Germinal center (tissue), 1 donor: Measurements from ENCODE around the gene PDGFRB.
"Not testable (repeated sequence)": the region's sequence is repeated elsewhere in the genome, so short reads cannot be mapped to it uniquely, and the experiment has no call there.

Experiments
- DNase-seq: peaks from one replicate; pipeline ENCODE4 v3.0.0; 2012; ENCODE audit warnings: mixed read lengths, low spot score

PDGFRB gene

DNA sequence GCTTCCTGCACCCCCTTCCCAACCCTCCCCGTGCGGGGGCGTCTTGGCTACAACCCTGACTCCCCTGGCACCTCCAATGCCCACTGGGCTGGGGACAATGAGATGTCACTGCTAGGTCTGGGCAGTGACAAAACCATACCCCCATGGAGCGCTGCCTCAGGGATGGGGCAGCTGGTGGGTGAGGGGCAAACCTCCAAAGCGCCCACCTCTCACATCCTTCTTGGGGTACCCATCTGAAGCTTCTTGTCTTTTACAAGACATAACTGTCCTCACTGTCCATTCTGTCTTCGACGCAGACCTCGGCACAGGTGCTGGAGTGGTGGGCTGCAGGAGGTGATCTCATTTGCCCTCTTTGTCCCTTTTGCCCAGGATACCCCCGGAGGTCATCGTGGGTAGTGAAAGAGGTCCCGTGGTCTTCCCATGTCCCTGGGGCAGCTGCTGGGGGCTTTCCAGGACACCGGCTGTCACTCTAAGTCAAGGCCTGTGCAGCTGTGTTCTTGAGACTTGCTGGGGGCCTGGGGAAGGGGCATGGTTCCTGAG, 41.5 kb downstream of the PDGFRB start:
- DNase-seq: no peak

DNA sequence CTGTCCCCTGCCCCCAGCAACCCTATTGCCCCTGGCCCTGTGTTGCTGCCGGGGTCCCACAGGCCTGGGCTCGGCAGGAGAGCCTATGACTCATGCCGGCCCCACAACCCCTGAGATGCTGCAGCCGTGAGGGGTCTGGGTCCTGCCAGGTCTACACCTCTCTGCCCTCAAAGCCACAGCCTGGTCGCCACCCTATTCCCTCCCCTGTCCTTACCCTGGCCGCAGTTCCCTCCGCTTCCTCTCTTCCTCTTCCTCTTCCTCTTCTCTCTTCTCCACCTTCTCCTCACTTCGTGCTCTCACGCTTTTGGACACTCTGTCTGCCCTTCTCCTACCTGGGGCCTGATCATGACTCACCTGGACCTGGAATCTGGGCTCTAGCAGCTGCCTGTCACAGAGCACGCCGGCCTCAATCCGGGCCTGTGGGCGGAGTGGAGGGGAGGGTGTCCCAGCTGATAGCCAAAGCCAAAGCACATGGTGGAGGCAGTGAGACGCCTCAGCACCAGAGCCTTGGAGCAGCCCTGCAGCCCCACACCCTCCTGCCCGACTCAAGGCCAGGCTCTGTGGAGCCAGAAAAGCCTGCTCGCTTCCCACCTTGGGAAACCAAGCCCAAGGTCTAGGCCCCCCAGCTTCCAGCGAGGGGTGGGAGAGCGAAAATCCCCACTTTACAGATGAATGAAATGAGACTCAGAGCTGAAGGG, 42.4 kb downstream of the PDGFRB start:
- DNase-seq: no peak

DNA sequence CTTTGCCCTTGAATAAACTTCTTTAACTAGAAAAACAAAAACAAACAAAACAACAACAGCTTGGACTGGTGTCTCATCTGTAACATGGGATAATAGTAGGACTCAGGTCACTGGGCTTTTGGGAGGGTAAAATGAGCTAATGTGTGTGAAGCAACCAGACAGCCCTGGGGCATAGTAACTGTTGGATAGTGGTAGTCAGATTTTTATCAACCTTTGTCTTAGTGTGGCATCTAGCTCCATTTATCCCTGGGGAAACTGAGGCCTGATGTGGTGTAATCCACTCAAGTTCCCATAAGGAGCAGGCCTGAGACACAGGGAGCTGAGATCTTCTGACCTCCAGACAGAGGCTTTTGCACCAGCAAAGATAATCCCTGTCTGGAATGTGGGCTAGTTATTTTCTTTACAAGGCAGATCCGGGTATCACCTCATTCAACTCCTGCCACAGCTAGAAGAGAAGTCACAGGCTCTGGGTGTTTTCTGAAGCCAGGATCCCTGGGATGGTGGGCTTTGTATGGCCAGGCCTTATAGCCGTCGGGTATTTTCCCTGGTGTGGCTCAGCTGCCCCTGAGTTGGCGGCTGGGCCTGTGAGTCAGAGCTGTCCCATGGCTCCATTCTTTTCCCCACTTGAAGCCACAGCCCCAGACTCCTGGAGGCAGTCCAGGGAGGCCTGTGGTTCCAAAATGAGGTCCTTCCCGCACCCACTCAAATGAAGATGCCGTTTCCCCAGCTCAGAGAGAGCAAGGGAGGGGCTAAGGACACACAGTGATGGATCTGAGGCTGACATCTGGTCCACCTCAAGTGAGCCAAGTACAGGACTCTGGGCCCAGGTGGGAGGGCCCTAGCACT, 43.2 kb downstream of the PDGFRB start:
- DNase-seq: no peak

DNA sequence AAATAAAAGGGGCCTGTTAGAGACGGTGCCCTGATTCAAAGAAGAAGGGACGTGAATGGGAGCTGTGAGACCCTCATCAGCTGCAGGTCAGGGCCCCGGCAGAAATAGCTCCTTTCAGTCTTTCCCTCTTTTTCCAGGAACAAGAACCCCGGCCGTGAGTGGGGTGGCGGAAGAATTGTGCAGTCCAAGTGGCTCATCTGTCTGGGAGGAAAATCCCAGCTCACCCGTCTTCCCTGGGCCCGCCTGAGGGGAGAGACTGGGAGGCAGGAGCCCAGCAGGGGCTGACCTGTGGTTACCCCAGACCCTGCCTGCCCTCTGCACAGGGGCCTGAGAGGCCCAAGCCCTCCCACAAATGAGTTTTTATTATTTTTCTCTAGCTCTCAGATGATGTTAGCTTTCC, 44.5 kb downstream of the PDGFRB start:
- DNase-seq: no peak

DNA sequence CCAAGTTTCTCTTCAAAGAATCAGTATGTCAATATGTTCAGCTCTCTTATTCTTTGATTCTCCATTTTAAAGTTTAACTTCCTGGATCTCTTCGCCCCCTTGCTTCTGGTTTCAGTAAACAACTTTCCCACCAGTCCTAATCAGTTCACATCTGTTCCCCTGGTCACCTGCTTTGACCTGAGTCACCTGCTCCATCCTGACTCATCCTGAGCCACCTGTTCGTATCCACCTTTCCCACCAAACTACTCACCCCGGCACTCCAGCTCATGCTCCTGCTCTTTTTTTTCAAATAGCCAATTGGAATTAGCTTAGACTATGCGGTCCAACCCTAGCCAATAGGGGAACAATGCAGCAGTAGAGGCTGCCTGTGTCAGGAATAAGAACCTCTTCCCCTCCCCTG, 45.7 kb downstream of the PDGFRB start:
- no peak for DNase-seq

DNA sequence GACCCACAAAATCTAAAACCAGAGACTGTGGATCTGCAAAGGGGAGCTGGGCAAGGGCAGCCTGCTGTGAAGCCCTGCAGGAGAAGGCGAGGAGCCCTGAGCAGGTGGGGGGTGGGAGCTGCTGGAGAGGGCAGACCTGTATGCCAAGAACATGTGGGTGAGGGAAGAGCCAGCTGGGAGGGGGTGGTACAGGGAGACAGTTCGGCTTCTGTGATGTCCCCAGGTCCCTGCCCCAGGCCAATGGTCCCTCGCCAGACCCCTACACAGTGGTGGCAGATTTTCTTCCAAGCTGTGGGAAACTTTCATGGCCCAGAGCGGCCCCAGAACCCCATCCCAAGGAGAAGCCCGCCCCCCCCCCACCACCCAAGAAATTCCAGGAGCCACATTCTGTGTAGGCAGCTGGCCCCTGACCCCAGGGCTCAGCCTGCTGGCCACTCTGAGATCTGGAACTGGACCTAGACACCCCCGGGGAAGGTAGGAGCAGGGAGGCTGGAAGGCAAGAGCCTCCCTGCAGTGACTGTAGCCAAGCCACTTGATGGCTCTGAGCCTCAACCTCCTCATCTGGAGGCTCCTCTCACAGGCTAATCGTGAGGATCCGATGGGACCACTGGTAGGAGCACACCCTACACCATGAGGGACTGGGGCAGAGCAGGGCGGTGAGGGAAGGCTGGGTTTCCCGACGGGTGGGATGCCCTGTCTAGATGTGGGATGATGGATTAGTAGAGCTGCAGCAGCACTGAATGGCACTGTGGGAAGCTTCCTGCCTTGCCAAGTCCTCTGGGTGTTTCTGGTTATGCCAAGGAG, 46.7 kb downstream of the PDGFRB start:
- DNase-seq: no peak

DNA sequence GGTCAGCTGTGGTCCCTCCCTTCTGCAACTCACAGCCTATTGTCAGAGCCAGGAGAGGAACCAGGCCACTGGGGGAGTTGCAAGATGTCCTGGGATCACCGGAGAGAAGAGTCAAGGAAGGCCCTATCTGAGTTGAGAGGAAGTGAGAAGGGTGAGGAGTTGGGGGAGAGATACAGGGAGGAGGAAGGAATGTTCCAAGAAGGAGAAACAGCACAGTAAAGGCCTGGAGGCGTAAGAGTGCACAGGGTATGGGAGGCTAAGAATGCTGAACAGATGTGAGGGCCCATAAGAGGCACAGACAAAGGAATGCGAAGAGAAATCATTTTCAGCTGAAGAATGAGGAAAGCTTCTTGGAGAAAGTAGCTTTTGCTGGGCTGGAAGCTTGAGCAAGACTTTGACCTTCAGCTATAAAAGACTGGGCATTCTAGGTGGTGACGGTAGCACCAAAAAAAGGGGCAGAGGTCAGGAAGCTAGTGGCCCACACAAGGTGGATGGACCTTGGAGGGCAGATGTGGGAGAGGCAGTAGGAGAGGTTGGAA, 47.7 kb downstream of the PDGFRB start:
- DNase-seq: no peak

DNA sequence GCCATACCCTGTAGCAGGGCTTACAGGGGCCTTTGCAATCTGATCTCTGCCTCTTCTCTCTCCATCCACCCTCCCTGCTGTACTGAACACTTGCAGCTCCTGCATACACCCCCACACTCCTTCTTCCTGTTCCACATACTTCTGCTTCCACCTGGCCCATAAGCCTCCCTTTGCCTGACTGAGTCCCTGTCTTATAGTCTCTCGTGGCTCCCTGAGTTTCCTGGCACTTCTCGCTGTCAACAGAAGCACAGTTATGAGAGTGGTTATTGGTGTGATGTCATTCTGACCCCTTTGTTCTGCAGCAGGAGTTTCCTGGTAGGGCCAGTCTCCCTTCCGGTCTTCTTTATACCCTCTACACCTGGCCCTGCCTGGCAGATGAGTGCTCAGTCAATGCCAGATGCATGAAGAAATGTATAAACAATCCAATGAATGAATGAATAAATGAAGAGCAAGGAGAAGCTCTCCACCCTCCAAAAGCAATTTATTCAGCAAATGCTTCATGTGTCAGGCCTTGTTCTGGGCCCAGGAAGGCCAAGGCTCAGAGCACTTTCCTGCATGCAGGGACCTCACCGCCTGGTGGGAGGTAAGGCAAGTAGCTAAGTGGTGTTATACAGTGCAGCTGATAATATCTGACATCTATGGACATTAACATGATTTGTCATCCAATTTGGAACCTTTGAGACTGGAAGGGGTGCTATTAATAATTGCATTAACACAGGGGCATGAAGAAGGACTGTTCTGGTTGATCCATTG, 48.8 kb downstream of the PDGFRB start:
- DNase-seq: no peak

DNA sequence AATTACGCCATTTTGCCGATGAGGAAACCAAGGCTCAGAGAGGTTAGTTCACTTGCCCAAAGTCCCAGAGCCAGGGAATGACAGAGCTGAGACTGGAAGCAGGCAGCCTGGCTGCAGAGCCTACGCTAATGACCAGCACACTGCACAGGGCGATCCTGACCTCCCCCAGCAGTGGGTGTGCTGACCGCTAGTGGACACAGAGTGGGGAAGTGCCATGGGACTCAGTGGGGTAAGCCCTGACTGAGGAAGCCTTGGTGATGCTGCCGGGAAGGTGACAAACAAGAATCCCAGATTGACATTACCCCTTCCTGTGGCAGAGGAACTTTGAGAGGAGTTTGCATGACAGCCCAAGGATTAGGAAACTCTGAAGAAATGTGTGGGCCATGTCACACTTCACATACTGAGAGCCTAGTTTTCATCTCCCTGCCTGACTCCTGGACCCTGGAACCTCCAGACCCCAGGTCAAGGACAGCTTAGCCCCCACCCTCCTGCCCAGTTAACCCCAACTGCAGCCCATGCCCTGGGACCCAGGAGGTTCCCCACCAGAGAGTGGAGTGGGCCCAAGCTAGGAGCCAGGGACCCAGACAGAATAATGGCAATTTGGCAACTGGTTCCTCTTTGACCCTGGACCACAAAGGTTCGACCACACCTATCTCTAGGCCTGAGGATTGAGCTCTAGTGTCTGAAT, 49.6 kb downstream of the PDGFRB start:
- no peak for DNase-seq

DNA sequence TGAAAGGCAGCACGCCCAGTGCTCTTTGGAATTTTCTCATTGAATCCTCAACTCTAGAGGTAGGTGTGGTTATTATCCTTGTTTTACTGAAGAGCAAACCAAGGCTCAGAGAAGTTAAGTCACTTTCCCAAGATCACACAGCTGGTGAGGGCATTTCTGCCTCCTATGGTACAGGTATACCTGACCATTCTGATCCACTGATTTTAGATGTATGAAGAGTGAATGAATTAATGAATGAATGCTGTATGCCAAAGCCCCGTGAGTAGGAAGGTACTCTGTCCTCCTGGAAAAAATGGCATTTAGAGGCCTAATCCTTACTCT, 51.1 kb downstream of the PDGFRB start:
- DNase-seq: no peak

DNA sequence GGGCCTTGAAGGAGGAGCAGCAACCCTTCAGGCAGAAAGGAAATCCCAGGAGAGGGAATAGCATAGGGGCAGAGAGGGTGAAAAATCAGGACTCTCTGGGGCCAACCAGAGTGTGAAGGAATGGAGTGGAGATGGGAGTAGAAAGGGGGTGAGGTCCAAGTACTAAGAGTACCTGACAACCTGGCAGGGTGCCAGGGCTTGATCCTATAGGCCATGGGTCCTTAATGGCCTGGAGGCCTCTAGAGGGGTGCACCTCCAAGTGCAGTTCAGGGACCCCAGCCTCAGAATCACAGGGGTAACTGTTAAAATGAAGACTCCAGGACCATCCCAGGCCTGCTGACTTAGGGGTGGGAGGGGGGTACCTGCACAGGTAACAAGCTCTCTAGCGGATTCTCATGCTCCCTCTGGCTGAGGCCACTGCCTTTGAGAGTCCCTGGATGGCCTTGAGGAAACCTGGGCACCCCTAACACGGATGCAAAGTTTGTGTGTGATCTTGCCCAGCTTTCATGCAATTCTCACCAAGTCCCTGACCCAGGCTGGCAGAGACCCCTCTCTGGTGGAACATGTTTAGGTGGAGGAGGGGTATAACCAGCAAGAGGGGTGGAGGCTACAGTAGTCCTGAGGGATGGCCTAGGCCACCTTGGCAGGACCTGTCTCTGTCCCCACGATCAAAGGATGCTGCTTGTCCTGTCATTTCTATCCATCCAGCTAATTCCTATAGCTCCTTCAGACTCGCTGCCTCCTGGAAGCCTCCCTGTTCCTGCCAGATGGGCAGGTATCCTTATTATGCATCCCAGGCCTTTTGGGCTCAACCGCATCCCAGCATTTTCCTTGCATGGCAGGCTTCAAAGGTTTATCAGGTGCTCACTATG, 51.7 kb downstream of the PDGFRB start:
- DNase-seq: no peak

DNA sequence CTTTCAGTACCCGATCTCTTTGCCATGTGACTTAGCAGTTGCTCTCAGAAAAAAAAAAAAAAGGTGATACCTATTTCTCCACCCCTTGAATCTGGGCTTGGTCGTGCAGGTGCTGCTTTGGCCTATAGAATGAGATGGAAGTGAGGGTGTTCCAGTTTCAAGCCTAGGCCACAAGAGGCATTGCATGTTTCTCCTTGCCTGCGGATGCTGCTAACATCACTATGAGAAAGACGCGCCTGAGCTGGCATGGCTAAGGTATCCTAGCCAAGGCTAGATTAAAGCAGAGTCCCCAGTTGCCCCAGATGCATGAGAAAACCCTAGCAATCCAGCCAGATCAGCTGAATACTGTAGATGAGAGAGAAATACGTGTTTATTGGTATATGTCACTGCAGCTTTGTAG, 54.6 kb downstream of the PDGFRB start:
- no peak for DNase-seq

DNA sequence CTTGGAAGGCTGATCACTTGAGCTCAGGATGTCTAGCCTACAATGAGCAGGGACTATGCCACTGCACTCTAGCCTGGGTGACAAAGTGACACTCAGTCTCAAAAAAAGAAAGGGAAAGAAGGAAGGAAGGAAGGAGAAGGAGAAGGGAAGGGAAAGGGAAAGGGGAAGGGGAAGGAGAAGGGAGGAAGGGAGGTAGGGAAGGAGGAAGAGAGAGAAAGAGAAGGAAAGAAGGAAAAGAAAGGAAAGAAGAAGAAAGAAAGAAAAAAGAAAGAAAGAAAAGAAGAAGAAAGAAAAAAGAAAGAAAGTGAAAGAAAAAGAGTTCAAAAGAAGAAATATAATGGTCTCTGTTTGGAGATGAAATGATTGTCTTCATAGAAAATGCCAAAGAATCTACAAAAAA, 58.5 kb downstream of the PDGFRB start:
- no peak for DNase-seq

DNA sequence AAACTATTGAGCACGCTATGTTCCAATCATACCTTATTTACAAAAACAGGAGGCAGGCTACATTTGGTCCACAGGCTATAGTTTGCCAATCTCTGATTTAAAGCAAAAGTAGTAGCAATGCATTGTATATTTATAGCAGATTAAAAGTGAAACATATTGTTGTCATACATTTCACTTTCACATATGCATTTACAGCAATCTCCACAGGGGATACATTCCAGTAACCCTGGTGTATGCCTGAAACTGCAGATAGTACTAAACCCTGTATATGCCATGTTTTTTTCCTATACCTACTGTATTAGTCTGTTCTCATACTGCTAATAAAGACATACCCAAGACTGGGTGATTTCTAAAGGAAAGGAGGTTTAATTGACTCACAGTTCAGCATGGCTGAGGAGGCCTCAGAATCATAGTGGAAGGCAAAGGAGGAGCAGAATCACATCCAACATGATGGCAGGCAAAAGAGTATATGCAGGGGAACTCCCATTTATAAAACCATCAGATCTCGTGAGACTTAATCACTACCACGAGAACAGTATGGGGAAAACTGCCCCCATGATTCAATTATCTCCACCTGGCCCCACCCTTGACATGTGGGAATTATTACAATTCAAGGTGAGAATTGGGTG, 63.4 kb downstream of the PDGFRB start:
- no peak for DNase-seq

DNA sequence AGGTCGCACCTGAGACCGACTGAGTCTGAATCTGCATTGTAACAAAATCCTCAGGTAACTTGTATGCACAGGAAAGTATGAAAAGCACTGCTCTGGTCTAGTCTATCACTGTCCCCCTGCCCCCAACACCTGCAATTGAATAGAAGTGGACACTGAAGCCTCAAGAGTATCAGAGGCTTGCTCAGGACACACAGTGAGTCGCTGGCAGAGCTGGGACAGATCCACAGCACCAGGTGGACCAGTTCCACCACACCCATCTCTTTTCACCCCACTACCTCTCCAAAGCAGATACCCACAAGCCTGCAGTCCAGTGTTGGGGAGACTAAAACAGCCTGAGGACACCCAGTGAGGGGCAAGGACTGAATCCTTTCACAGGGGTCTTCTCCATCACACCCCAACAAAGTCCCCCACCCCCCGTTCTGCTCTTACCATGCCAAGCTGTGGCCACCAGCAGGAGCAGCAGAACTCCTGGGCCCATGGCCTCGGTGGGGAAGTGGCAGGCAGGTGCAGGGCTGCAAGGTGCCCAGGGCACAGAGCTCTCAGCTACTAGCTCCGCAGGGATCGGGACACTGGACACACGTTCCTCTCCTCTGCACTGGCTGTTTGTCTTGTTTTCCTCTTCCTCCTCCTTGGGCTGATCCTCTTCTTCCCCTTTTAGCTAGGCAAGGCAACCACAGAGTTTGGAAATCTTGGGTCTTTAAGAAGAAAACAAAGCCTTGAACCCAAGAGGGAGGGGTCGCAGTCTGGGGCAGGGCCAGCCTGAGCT, 69.5 kb downstream of the PDGFRB start, which contains the start of gene CSF1R:
CSF1R (minus strand) TSS at position 605 of the 766 bp plus-strand sequence; CDS start at position 478, 127 bp downstream.
- no peak for DNase-seq

DNA sequence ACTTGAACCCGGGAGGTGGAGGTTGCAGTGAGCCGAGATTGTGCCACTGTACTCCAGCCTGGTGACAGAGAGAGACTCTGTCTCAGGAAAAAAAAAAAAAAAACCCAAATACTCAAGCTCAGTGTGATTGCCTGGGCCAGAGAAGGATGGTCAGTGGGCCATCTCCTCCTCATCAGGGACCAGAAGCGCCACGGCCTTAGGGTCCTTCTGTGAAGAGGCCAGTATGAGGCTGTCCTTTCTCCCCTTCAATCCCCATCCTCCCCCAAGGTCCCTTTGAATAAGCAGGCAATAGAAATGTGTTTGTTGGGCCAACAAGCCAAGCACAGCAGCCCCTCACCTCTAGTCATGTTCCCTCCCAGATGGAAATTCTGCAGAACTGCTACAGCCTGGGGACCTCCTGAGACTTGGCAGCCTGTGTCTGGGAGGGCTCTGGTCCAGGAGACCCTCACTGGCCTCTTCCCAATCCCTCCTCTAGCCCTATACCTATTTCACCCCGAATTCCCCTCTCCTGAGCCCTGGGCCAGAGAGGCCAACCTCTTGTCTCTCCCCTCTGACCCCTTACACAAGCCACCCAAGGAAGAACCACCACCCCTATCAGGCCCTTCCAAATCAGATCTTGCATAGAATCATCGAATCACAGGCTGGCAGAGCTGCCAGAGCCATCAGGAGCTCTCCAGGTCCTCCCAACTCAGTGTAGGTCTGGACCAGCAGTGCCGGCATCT, 70.3 kb downstream of the PDGFRB start:
- no peak for DNase-seq

DNA sequence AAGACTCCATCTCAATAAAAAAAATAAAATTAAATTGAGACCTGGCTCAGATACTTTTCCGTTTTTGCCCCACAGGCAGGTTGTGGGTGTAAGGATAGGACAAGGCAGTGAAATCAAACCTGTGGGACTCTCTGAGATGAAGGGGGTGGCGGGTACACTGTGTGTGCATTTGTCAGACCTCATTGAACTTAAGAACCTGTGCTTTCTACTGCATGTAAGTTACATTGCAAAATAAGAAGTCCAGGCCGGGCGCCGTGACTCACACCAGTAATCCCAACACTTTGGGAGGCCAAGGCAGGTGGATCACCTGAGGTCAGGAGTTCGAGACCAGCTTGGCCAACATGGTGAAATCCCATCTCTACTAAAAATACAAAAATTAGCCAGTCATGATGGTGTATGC, 70.9 kb downstream of the PDGFRB start:
- DNase-seq: not testable (repeated sequence)

DNA sequence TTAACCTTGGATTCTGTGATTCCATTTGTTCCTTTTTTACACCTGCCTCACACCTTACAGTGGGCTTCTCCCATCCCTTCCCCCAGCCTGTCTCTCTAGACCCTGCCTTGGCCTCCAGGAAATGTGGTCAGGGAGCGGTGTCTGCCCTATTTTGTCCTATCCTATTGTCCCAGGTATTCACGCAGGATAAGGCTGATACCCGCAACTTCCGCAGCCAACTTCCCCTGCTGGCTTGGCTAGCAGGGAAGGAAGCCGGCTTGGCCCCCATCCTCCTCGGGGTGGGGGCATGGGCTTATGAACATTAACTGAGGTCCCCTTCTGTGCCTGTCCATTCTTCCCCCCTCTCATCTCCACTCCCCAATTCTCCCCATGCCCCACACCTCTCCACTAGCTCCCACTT, 72.8 kb downstream of the PDGFRB start:
- no peak for DNase-seq
